Measurements from ENCODE around the gene SUN2. TPM values are rescaled to one million over a fixed set of nuclear protein-coding genes. Genes with fewer than 3 reads are reported as not detected.
"Not testable (repeated sequence)": the region's sequence is repeated elsewhere in the genome, so short reads cannot be mapped to it uniquely, and the experiment has no call there.

Gene SUN2
- total and polyA plus RNA-seq, 9 of the 15 experiments (the other 6 are each of a cell fraction or from before 2014, with no cell fraction given): 0.11 to 42.6 (median 16.7) TPM

DNA sequence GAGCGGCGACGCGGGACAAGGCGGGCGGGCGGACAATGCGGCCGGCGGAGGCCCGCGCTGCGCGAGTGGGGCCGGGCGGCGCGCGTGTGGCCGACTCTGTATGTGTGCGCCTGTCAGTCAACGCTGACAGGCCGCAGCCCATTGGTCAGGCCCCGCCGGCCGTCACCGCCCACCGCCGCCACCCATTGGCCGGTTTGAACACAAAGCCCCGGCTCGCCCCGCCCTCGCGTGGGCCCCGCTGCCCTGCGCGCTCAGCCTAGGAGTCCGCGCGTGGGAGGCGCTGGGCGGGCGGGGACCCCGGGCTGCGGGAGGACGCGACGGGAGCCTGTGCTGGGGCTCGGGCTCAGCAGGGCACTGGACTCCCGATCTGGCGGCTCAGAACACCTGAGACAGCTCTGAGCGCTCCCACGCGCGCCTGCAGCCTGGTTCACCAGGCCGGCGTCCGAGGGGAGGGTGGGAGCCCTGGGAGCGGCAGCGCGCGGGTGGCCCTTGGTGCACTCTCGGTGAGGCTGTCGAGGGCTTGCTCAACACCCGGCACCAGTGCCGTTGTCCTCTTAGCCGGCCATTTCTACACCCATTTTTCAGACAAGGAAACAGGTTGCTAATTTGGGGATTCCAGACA is at the start of gene SUN2 (continued):
- TF ChIP-seq PML (IDR thresholded peaks at IDR 0.05; ENCODE audit: low read length) (0 out of 2 replicates have a peak, but pooled peaks have one; percentile 16), ZSCAN32 (CRISPR knock-in tag; IDR thresholded peaks at IDR 0.05) (no peak), ZFX (CRISPR knock-in tag; IDR thresholded peaks at IDR 0.05) (peak; percentile 66)
- TF ChIP-seq, protein P1, sequence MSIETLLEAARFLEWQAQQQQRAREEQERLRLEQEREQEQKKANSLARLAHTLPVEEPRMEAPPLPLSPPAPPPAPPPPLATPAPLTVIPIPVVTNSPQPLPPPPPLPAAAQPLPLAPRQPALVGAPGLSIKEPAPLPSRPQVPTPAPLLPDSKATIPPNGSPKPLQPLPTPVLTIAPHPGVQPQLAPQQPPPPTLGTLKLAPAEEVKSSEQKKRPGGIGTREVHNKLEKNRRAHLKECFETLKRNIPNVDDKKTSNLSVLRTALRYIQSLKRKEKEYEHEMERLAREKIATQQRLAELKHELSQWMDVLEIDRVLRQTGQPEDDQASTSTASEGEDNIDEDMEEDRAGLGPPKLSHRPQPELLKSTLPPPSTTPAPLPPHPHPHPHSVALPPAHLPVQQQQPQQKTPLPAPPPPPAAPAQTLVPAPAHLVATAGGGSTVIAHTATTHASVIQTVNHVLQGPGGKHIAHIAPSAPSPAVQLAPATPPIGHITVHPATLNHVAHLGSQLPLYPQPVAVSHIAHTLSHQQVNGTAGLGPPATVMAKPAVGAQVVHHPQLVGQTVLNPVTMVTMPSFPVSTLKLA (conservative IDR thresholded peaks at IDR 0.05): peak in 1 of 2 experiments; percentile 45; a peak in 1 of 4 replicates

DNA sequence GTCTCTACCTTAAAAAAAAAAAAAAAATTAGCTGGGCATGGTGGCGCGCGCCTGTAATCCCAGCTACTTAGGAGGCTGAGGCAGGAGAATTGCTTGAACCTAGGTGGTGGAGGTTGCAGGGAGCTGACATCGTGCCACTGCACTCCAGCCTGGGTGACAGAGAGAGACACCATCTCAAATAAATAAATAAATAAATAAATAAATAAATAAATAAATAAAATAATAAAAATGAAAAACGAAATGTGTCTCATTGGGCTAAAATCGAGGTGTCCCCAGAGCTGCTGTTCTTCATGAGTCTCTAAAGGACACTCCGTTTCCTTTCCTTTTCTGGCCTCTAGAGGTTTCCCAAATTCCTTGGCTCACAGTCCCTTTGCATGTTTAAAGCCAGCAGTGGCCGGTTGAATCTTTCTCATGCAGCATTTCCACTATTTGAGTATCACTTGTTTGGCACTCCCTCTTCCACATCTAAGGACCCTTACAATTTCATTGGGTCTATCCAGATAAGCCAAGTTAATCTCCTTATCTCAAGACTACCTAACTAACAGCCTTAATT is 49.3 kb upstream of the SUN2 start:
- H3K9me1 ChIP-seq (ENCODE audit: control insufficient read depth, insufficient read depth, low read length); H3K9ac ChIP-seq (ENCODE audit: insufficient read depth in 1 of 2, low read depth in 2 of 2, low read length in 2 of 2); BruUV-seq (replicated peaks); H3K36me3 ChIP-seq (ENCODE audit: control insufficient read depth, insufficient read depth, low read length); H3K79me2 ChIP-seq (ENCODE audit: control insufficient read depth, insufficient read depth, low read length); intact Hi-C loops (cut with micrococcal nuclease); H3K27ac ChIP-seq (ENCODE audit: extremely low read depth, low read depth, low read length); CTCF ChIA-PET (ENCODE audit: low intra/inter-chr PET ratio); H4K20me1 ChIP-seq (replicated peaks; ENCODE audit: control insufficient read depth, insufficient read depth, low read length); H3K4me1 ChIP-seq (replicated peaks in 1 of 2; ENCODE audit: control insufficient read depth in 2 of 2, insufficient read depth in 2 of 2, low read length in 2 of 2); ATAC-seq; H3K9me3 ChIP-seq (replicated peaks; ENCODE audit: control insufficient read depth, insufficient read depth, low read depth, low read length); DNase-seq (ENCODE audit: extremely low read depth in 1 of 4, low spot score in 3 of 4); H3K27me3 ChIP-seq (ENCODE audit: control insufficient read depth in 2 of 2, insufficient read depth in 2 of 2, low read length in 2 of 2); H3K4me3 ChIP-seq; in situ Hi-C loops (cut with MboI); H2AFZ ChIP-seq (ENCODE audit: low read depth, low read length); H3K4me2 ChIP-seq (ENCODE audit: insufficient read depth, low read length); FAIRE-seq: not testable (repeated sequence)
- POLR2A ChIA-PET: interaction anchor here (0.6 kb wide), 1 partner anchor 32 kb away, joined by 4 read pairs; no protein-coding TSS in a partner anchor
- WGBS (ENCODE audit: insufficient coverage, low coverage, missing lambda C conversion rate): 10% methylated on average over 4 of the region's 8 CpGs
